22Rv1 (cell line): ENCODE data around the gene SLC17A5.

Source experiments
- ZFX ChIP-seq: fragments of 450-650 bp; IDR thresholded peaks from 2 replicates; pipeline ENCODE4 v1.6.1; 2017; ENCODE audit warnings: antibody characterized with exemption, borderline replicate concordance
- TF ChIP-seq, protein P1 (sequence below): fragments of 450-650 bp; IDR thresholded peaks from 2 replicates; pipeline ENCODE4 v1.5.1; 2017; ENCODE audit warnings: mild to moderate bottlenecking

DNA sequence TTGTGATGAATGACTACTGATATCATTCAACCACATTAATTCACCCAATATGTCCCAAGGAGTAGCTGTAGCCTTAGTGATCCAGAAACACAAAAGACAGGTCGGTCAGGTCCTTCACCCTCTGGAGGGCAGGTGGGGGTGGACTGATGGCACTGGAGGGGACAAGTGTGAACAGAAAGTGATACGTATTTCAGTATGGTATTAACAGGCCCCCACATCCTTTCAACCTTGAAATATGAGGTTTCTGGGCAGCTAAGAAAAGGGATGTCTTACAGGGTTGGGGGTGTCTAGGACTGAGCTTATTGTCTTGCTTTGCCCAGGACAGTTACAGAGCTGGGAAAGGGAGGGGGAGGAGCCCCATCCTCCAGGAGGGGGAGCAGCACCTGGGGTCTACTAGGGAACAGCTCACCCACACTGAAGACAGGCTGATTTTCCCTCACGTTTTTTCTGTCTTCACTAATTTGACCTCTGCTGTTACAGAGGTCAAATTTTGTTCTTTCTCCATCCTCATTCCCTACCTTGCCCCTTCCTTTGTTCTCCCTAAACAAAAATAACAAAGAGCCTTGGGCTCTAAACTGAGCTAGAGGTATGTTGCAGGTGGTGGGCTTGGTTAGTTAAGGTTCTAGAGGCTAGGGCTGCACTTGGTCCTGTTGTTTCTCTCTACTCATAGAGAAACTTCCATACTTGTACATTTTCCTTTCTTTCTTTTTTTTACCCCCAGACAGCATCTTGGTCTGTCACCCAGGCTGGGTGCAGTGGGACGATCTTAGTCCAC is 95.0 kb downstream of the SLC17A5 start:
- TF ChIP-seq, protein P1, sequence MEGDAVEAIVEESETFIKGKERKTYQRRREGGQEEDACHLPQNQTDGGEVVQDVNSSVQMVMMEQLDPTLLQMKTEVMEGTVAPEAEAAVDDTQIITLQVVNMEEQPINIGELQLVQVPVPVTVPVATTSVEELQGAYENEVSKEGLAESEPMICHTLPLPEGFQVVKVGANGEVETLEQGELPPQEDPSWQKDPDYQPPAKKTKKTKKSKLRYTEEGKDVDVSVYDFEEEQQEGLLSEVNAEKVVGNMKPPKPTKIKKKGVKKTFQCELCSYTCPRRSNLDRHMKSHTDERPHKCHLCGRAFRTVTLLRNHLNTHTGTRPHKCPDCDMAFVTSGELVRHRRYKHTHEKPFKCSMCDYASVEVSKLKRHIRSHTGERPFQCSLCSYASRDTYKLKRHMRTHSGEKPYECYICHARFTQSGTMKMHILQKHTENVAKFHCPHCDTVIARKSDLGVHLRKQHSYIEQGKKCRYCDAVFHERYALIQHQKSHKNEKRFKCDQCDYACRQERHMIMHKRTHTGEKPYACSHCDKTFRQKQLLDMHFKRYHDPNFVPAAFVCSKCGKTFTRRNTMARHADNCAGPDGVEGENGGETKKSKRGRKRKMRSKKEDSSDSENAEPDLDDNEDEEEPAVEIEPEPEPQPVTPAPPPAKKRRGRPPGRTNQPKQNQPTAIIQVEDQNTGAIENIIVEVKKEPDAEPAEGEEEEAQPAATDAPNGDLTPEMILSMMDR, result no peak
- no peak for TF ChIP-seq ZFX
